HCT116 (cell line): Measurements from ENCODE around the gene TRAK1.

ENCODE experiments used
- SIN3A ChIP-seq: IDR thresholded peaks from 2 replicates; pipeline ENCODE4 v1.6.1; 2012; ENCODE audit warnings: low read depth
- SRF ChIP-seq: IDR thresholded peaks from 2 replicates; pipeline ENCODE4 v1.6.1; 2012; ENCODE audit warnings: low read depth
- TF ChIP-seq, protein P1 (sequence below), 3 experiments: fragments of 200-600 bp in 1 of 3; sonication (generic) in 1 of 3; IDR thresholded peaks in 2 of 3; conservative IDR thresholded peaks in 1 of 3; 2 replicates each; pipeline ENCODE4 v1.5.1; 2012 to 2017; ENCODE audit warnings: low read depth in 2 of 3, low read length in 2 of 3, antibody characterized with exemption in 1 of 3, borderline replicate concordance in 1 of 3, control low read depth in 1 of 3, mild to moderate bottlenecking in 1 of 3, mixed read lengths in 1 of 3, mixed run types in 1 of 3, moderate library complexity in 1 of 3; ENCODE audit not compliant: insufficient read depth in 1 of 3
- TF ChIP-seq, protein P2 (sequence below): IDR thresholded peaks from 2 replicates; pipeline ENCODE4 v1.6.1; 2012; ENCODE audit warnings: low read depth

DNA sequence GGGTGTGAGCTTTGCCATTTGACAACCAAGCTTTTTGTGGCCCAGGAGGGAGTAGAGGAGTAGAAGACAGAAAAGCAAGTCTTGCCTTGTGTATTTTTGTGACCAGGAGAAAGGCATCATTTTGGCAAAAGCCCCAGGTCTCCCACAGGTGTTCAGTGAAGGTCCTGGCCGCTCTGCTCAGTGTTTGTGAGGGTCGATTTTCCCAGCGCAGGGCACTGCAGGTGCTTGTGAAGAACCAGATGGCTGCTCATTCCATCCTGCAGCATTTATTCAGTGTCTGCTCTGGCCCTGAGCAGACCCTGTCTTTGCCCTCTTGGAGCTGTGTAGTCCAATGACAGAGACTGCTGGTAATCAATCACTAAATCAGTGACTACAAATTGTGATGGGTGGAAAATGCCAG is 19.5 kb downstream of the TRAK1 start:
- TF ChIP-seq, protein P1, sequence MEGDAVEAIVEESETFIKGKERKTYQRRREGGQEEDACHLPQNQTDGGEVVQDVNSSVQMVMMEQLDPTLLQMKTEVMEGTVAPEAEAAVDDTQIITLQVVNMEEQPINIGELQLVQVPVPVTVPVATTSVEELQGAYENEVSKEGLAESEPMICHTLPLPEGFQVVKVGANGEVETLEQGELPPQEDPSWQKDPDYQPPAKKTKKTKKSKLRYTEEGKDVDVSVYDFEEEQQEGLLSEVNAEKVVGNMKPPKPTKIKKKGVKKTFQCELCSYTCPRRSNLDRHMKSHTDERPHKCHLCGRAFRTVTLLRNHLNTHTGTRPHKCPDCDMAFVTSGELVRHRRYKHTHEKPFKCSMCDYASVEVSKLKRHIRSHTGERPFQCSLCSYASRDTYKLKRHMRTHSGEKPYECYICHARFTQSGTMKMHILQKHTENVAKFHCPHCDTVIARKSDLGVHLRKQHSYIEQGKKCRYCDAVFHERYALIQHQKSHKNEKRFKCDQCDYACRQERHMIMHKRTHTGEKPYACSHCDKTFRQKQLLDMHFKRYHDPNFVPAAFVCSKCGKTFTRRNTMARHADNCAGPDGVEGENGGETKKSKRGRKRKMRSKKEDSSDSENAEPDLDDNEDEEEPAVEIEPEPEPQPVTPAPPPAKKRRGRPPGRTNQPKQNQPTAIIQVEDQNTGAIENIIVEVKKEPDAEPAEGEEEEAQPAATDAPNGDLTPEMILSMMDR (IDR thresholded peaks at IDR 0.05 in 2 of 3, conservative IDR thresholded peaks at IDR 0.05 in 1 of 3; ENCODE audit: borderline replicate concordance in 1 of 3, insufficient read depth in 1 of 3, low read depth in 2 of 3, low read length in 2 of 3) = no peak
- TF ChIP-seq SIN3A = no peak
- TF ChIP-seq SRF = no peak
- TF ChIP-seq, protein P2, sequence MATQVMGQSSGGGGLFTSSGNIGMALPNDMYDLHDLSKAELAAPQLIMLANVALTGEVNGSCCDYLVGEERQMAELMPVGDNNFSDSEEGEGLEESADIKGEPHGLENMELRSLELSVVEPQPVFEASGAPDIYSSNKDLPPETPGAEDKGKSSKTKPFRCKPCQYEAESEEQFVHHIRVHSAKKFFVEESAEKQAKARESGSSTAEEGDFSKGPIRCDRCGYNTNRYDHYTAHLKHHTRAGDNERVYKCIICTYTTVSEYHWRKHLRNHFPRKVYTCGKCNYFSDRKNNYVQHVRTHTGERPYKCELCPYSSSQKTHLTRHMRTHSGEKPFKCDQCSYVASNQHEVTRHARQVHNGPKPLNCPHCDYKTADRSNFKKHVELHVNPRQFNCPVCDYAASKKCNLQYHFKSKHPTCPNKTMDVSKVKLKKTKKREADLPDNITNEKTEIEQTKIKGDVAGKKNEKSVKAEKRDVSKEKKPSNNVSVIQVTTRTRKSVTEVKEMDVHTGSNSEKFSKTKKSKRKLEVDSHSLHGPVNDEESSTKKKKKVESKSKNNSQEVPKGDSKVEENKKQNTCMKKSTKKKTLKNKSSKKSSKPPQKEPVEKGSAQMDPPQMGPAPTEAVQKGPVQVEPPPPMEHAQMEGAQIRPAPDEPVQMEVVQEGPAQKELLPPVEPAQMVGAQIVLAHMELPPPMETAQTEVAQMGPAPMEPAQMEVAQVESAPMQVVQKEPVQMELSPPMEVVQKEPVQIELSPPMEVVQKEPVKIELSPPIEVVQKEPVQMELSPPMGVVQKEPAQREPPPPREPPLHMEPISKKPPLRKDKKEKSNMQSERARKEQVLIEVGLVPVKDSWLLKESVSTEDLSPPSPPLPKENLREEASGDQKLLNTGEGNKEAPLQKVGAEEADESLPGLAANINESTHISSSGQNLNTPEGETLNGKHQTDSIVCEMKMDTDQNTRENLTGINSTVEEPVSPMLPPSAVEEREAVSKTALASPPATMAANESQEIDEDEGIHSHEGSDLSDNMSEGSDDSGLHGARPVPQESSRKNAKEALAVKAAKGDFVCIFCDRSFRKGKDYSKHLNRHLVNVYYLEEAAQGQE = no peak
